ENCODE results near the gene HSD17B2. TPM values are rescaled to one million over a fixed set of nuclear protein-coding genes. Genes with fewer than 3 reads are reported as not detected.

The HSD17B2 gene
- total and polyA plus RNA-seq, 2 donors (not counting 1 experiment from before 2014, with no cell fraction given) = 0.33 to 1.6 TPM

DNA sequence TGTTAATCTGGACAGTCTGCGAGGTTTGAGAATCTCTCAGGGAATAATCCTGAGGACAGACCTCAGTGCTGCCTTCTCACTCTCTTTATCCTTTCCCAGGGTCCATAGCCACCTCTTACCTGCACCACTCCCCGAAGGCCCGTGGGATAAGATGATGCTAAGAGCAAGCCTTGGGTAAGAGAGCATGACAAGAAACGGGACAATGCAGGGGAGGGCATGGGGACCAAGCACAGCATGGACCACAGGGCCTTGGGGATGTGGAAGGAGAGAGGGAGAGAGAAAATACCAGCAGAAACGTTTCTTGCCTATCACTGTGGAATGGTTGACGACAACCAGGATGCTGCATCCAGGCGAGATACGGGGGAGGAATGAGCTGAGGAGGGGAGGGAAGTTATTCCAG is 15.5 kb upstream of the HSD17B2 start:
- Histone ChIP-seq H3K4me3 (replicated peaks in 1 of 4; ENCODE audit: control extremely low read depth in 1 of 4, insufficient read depth in 1 of 4, low read depth in 3 of 4, low read length in 4 of 4) (no peak overlapping the region), H3K79me2 (ENCODE audit: control insufficient read depth, insufficient read depth, low read length) (no peaks in the 10 kb centered on the region), H3K27ac (ENCODE audit: insufficient read depth, low read length) (no peak overlapping the region), H3K9me3 (ENCODE audit: control insufficient read depth, insufficient read depth, low read depth, low read length) (no peaks in the 10 kb centered on the region), H3K4me1 (ENCODE audit: control insufficient read depth, extremely low read depth, insufficient read depth, low read length) (no peaks in the 10 kb centered on the region), H2AFZ (ENCODE audit: low read length) (no peak overlapping the region), H3K4me2 (ENCODE audit: extremely low read depth, insufficient read depth, low read length) (no peak overlapping the region), H3K36me3 (ENCODE audit: control insufficient read depth, insufficient read depth, low read length) (no peaks in the 10 kb centered on the region), H3K9ac (ENCODE audit: insufficient read depth, low read length) (no peak overlapping the region), H4K20me1 (ENCODE audit: control insufficient read depth, extremely low read depth, insufficient read depth, low read length) (no peaks in the 10 kb centered on the region), H3K27me3 (ENCODE audit: control insufficient read depth, insufficient read depth, low read length) (peaks cover 3% of the 10 kb centered on the region)
- TF ChIP-seq, protein P1, sequence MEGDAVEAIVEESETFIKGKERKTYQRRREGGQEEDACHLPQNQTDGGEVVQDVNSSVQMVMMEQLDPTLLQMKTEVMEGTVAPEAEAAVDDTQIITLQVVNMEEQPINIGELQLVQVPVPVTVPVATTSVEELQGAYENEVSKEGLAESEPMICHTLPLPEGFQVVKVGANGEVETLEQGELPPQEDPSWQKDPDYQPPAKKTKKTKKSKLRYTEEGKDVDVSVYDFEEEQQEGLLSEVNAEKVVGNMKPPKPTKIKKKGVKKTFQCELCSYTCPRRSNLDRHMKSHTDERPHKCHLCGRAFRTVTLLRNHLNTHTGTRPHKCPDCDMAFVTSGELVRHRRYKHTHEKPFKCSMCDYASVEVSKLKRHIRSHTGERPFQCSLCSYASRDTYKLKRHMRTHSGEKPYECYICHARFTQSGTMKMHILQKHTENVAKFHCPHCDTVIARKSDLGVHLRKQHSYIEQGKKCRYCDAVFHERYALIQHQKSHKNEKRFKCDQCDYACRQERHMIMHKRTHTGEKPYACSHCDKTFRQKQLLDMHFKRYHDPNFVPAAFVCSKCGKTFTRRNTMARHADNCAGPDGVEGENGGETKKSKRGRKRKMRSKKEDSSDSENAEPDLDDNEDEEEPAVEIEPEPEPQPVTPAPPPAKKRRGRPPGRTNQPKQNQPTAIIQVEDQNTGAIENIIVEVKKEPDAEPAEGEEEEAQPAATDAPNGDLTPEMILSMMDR (conservative IDR thresholded peaks at IDR 0.05 in 1 of 2, IDR thresholded peaks at IDR 0.05 in 1 of 2; ENCODE audit: low read depth in 1 of 2, low read length in 2 of 2) = no peak
- no peak for TF ChIP-seq EZH2 (IDR thresholded peaks at IDR 0.05; ENCODE audit: low read length, missing control alignments)
- no peak for DNase-seq (ENCODE audit: low read depth in 2 of 2)

DNA sequence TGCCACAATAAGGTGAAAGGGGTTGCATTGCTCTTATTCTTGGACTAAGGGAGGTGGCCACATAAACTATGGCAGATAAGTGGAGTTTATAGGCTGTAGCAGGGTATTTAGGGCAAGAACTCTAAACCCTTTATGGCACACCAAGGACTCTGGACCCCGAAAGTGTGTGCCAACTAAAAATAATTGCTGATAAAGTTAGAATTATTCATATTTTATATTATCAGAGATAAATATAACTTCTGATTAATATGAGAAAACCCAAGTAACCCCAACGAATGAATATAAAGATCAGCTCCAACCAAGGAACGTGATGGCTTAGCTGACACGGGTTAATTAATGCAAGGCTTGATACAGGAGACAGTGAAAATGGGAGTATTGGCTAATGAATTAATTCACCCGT is 15.0 kb upstream of the HSD17B2 start:
- no peaks in the 10 kb centered on the region for H3K79me2 ChIP-seq (ENCODE audit: control insufficient read depth, insufficient read depth, low read length)
- H3K9ac ChIP-seq (ENCODE audit: insufficient read depth, low read length) = no peak overlapping the region
- H3K4me3 ChIP-seq (replicated peaks in 1 of 4; ENCODE audit: control extremely low read depth in 1 of 4, insufficient read depth in 1 of 4, low read depth in 3 of 4, low read length in 4 of 4) = no peak overlapping the region
- H3K4me1 ChIP-seq (ENCODE audit: control insufficient read depth, extremely low read depth, insufficient read depth, low read length) = no peaks in the 10 kb centered on the region
- H4K20me1 ChIP-seq (ENCODE audit: control insufficient read depth, extremely low read depth, insufficient read depth, low read length) = no peaks in the 10 kb centered on the region
- no peak for DNase-seq (ENCODE audit: low read depth in 2 of 2)
- H3K9me3 ChIP-seq (ENCODE audit: control insufficient read depth, insufficient read depth, low read depth, low read length) = no peaks in the 10 kb centered on the region
- H3K36me3 ChIP-seq (ENCODE audit: control insufficient read depth, insufficient read depth, low read length) = no peaks in the 10 kb centered on the region
- peaks cover 3% of the 10 kb centered on the region for H3K27me3 ChIP-seq (ENCODE audit: control insufficient read depth, insufficient read depth, low read length)
- no peak overlapping the region for H2AFZ ChIP-seq (ENCODE audit: low read length)
- H3K4me2 ChIP-seq (ENCODE audit: extremely low read depth, insufficient read depth, low read length) = no peak overlapping the region
- no peak overlapping the region for H3K27ac ChIP-seq (ENCODE audit: insufficient read depth, low read length)
- TF ChIP-seq, protein P1 (conservative IDR thresholded peaks at IDR 0.05 in 1 of 2, IDR thresholded peaks at IDR 0.05 in 1 of 2; ENCODE audit: low read depth in 1 of 2, low read length in 2 of 2) = no peak
- no peak for TF ChIP-seq EZH2 (IDR thresholded peaks at IDR 0.05; ENCODE audit: low read length, missing control alignments)

DNA sequence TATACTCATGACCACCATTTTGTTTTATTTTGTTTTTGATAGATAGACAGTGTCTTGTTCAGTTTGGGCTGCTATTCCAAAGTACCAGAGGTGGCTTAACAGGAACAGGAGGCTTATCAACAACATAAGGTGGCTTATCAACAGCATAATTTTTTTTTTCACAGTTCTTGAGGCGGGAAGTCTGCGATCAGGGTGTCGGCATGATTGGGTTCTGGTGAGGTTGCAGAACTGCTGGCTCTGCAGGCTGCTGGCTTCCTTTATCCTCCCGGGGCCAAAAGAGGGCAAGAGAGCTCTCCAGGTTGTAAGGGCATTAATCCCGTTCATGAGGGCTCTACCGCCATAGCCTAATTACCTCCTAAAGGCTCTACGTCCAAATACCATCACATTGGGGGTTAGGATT is 11.8 kb upstream of the HSD17B2 start:
- DNase-seq (ENCODE audit: low read depth in 2 of 2) = no peak
- Histone ChIP-seq H3K9ac (ENCODE audit: insufficient read depth, low read length) (no peak overlapping the region), H3K4me1 (ENCODE audit: control insufficient read depth, extremely low read depth, insufficient read depth, low read length) (no peaks in the 10 kb centered on the region), H3K9me3 (ENCODE audit: control insufficient read depth, insufficient read depth, low read depth, low read length) (no peaks in the 10 kb centered on the region), H3K4me2 (ENCODE audit: extremely low read depth, insufficient read depth, low read length) (no peak overlapping the region), H3K4me3 (replicated peaks in 1 of 4; ENCODE audit: control extremely low read depth in 1 of 4, insufficient read depth in 1 of 4, low read depth in 3 of 4, low read length in 4 of 4) (no peak overlapping the region), H3K79me2 (ENCODE audit: control insufficient read depth, insufficient read depth, low read length) (no peaks in the 10 kb centered on the region), H3K27me3 (ENCODE audit: control insufficient read depth, insufficient read depth, low read length) (peaks cover 3% of the 10 kb centered on the region), H3K27ac (ENCODE audit: insufficient read depth, low read length) (no peak overlapping the region), H4K20me1 (ENCODE audit: control insufficient read depth, extremely low read depth, insufficient read depth, low read length) (no peaks in the 10 kb centered on the region), H2AFZ (ENCODE audit: low read length) (no peak overlapping the region), H3K36me3 (ENCODE audit: control insufficient read depth, insufficient read depth, low read length) (no peaks in the 10 kb centered on the region)
- TF ChIP-seq EZH2 (IDR thresholded peaks at IDR 0.05; ENCODE audit: low read length, missing control alignments) = no peak
- TF ChIP-seq, protein P1 (conservative IDR thresholded peaks at IDR 0.05 in 1 of 2, IDR thresholded peaks at IDR 0.05 in 1 of 2; ENCODE audit: low read depth in 1 of 2, low read length in 2 of 2) = no peak
